Measurements from ENCODE around the gene KIF2C. TPM values are rescaled to one million over a fixed set of nuclear protein-coding genes. Genes with fewer than 3 reads are reported as not detected.
"Not testable (repeated sequence)": the region's sequence is repeated elsewhere in the genome, so short reads cannot be mapped to it uniquely, and the experiment has no call there.

The KIF2C gene
- total RNA-seq, 1 experiment from 2014 or later, result 82.2 TPM

GRCh38 chr1:44719318-44719717 lies 20.3 kb upstream of the KIF2C start:
- no peak for DNase-seq (ENCODE audit: low spot score)

- no peak for DNase-seq (ENCODE audit: low spot score)
These were observed 19.4 kb upstream of the KIF2C start for GRCh38 chr1:44720281-44720680.

GRCh38 chr1:44721485-44722361 lies 17.9 kb upstream of the KIF2C start:
- peak; percentile 98 for DNase-seq (ENCODE audit: low spot score)

- no peak for DNase-seq (ENCODE audit: low spot score)
These were observed 16.6 kb upstream of the KIF2C start for GRCh38 chr1:44723064-44723463.

- no peak for DNase-seq (ENCODE audit: low spot score)
These were observed 15.9 kb upstream of the KIF2C start for GRCh38 chr1:44723496-44724295.

GRCh38 chr1:44724296-44724954 lies 15.2 kb upstream of the KIF2C start:
- DNase-seq (ENCODE audit: low spot score), result no peak

- no peak for DNase-seq (ENCODE audit: low spot score)
These were observed 14.5 kb upstream of the KIF2C start for GRCh38 chr1:44724955-44725698.

GRCh38 chr1:44730741-44731512 lies 8.7 kb upstream of the KIF2C start, which contains the start of gene RNU5D-1:
Gene RNU5D-1, minus strand, starts transcription at chr1:44731170.
- DNase-seq (ENCODE audit: low spot score), result peak; percentile 97

- no peak for DNase-seq (ENCODE audit: low spot score)
These were observed 6.3 kb upstream of the KIF2C start for GRCh38 chr1:44733365-44733764.

GRCh38 chr1:44733784-44734183 lies 5.9 kb upstream of the KIF2C start:
- no peak for DNase-seq (ENCODE audit: low spot score)

GRCh38 chr1:44735992-44736391 lies 3.6 kb upstream of the KIF2C start:
- no peak for DNase-seq (ENCODE audit: low spot score)

GRCh38 chr1:44738953-44739306 lies 707 bp upstream of the KIF2C start:
- not testable (repeated sequence) for DNase-seq (ENCODE audit: low spot score)

GRCh38 chr1:44740179-44740617 lies 561 bp downstream of the KIF2C start:
- DNase-seq (ENCODE audit: low spot score), result no peak

GRCh38 chr1:44743211-44743610 lies 3.6 kb downstream of the KIF2C start:
- no peak for DNase-seq (ENCODE audit: low spot score)

GRCh38 chr1:44747878-44748277 lies 8.2 kb downstream of the KIF2C start:
- no peak for DNase-seq (ENCODE audit: low spot score)

GRCh38 chr1:44757420-44757819 lies 17.8 kb downstream of the KIF2C start:
- DNase-seq (ENCODE audit: low spot score), result no peak

GRCh38 chr1:44759077-44759476 lies 19.4 kb downstream of the KIF2C start:
- DNase-seq (ENCODE audit: low spot score), result no peak

GRCh38 chr1:44760876-44761275 lies 21.2 kb downstream of the KIF2C start:
- DNase-seq (ENCODE audit: low spot score), result no peak

- DNase-seq (ENCODE audit: low spot score), result not testable (repeated sequence)
These were observed 26.8 kb downstream of the KIF2C start for GRCh38 chr1:44766421-44766820.

- peak; percentile 96 for DNase-seq (ENCODE audit: low spot score)
These were observed 35.7 kb downstream of the KIF2C start, which contains the start of gene RPS8 for GRCh38 chr1:44775078-44775929. Gene RPS8, plus strand, starts transcription at chr1:44775540. Its CDS starts 57 bp downstream, at chr1:44775597.
